Activated T-helper 2 cell treated with anti-CD3 and anti-CD28 coated beads, Interferon-gamma antibody, Interleukin-2, Interleukin-4, amounts not matched to agents 10 μg/mL and 5 μg/mL and 100 μg/mL, durations not matched to agents 14 hours and 24 hours and 36 hours (primary cell): ENCODE data around the gene NINJ2. TPM values are rescaled to one million over a fixed set of nuclear protein-coding genes. Genes with fewer than 3 reads are reported as not detected.

Experiments
- DNase-seq: peaks from one replicate; pipeline ENCODE4 v3.0.0; 2021; ENCODE audit warnings: low spot score
- H3K27ac Mint-ChIP-seq: one replicate; pipeline ENCODE4 v1.8.0; 2021; ENCODE audit warnings: mixed read lengths
- H3K27me3 Mint-ChIP-seq: one replicate; pipeline ENCODE4 v1.8.0; 2021; ENCODE audit warnings: low read depth, mixed read lengths
- H3K36me3 Mint-ChIP-seq: one replicate; pipeline ENCODE4 v1.8.0; 2021; ENCODE audit warnings: low read depth, mixed read lengths
- H3K4me1 Mint-ChIP-seq: one replicate; pipeline ENCODE4 v1.8.0; 2021; ENCODE audit warnings: low read depth, mixed read lengths
- H3K4me3 Mint-ChIP-seq: one replicate; pipeline ENCODE4 v1.8.0; 2021; ENCODE audit warnings: low read depth, mild to moderate bottlenecking, moderate library complexity, mixed read lengths
- H3K9me3 Mint-ChIP-seq: one replicate; pipeline ENCODE4 v1.8.0; 2021; ENCODE audit warnings: mixed read lengths
- intact Hi-C: fragments of 100-400 bp; cut with micrococcal nuclease; formaldehyde crosslinking; loops from one replicate; pipeline ENCODE4 v1.15.1; 2023
- total RNA-seq: library from RNA; stranded (reverse); gene quantifications from 2 replicates; pipeline ENCODE4 v1.2.3, GENCODE V29; 2022

The NINJ2 gene
- total RNA-seq, 1 donor from 2014 or later: 3.1 TPM

DNA sequence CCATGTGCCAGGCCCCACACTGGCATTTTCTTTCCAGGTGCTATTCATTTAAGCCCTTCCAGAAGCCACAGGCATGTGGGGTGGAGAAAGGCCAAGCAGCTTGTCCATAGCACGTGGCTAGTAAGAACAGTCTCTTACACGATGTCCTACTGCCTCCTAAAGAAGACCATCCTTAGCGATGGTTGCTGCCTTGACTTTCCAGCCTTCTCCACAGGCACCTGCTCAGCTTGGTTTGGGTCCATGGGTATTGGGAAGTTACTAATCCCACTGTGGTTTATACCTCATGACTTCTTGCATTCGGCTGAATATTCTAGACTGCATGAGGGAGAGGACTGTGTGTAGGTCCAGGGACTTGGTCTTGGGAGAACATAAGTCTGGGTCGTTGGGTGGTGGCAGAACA lies 49.2 kb downstream of the NINJ2 start:
- Mint-ChIP-seq H3K9me3 (no peaks in the 10 kb centered on the region), H3K4me1 (peaks cover 26% of the 10 kb centered on the region), H3K4me3 (no peak overlapping the region), H3K27me3 (no peaks in the 10 kb centered on the region), H3K36me3 (no peaks in the 10 kb centered on the region), H3K27ac (no peak overlapping the region)
- no peak for DNase-seq
- intact Hi-C loops: no loop called here

DNA sequence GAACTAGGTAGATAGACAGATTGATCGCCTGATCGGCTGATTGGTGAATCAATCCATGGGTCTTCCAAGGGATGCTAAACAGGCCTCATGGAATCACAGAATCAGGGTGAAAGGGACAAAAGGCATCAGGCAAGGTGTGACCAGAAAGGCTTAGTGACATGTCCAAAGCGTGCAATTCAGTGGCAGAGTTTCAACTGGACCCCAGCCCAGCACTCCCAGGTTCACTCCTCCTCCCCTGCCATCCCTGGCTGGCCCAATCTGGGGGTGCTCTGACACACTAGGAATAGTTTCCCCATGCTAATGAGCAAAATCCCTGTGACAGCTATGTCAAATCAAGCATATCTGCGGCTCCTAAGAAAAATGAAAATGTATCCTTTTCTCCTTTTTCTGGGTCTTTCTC lies 50.4 kb downstream of the NINJ2 start:
- intact Hi-C loops: no loop called here
- Mint-ChIP-seq H3K27me3 (no peaks in the 10 kb centered on the region), H3K4me3 (no peak overlapping the region), H3K4me1 (peaks cover 24% of the 10 kb centered on the region), H3K27ac (no peak overlapping the region), H3K9me3 (no peaks in the 10 kb centered on the region), H3K36me3 (no peaks in the 10 kb centered on the region)
- no peak for DNase-seq

DNA sequence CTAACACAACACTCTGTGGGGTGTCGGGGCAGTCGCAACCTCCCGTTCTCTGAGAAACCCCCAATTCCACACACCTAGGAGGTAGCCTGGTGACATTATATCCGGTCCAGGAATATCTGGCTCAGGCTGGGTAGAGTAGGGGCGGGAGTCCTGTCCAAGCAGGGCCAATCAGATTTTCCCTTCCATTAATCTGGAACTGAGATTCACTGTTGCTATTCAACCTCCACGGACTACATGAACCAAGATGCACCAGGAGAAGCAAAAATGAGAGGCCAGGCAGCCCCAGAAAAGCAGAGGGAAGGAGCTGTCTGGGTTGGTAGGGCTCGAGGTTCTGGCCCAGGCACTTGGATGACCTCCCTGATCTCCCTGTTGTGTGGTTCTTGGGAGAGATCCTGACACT lies 51.0 kb downstream of the NINJ2 start:
- H3K9me3 Mint-ChIP-seq: no peaks in the 10 kb centered on the region
- H3K4me3 Mint-ChIP-seq: no peak overlapping the region
- intact Hi-C loops: no loop called here
- no peak for DNase-seq
- peaks cover 30% of the 10 kb centered on the region for H3K4me1 Mint-ChIP-seq
- H3K36me3 Mint-ChIP-seq: no peaks in the 10 kb centered on the region
- no peaks in the 10 kb centered on the region for H3K27me3 Mint-ChIP-seq
- H3K27ac Mint-ChIP-seq: no peak overlapping the region

DNA sequence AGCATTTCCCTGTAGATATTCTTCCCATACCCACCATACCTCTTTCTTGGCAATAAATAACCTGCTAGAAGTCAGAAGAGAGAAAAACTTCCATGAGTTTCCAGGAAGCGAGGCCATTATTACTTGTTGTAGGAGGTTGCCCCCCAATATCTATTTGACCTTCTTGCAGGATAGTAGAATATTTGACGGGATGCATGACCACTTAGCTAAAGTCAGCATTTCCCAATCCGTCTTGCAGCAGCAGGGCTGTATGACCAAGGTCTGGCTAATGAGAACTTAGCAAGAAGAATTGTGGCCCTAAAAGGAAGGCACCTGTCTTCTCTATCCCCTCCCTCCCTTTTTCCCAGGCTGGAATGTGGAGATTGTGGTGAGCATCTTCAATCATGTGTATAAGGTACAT lies 51.5 kb downstream of the NINJ2 start:
- no peak overlapping the region for H3K4me3 Mint-ChIP-seq
- intact Hi-C loops: loop anchor here (2.0 kb wide), 2 partner anchors 31 to 199 kb away; no protein-coding TSS in a partner anchor
- H3K27me3 Mint-ChIP-seq: no peaks in the 10 kb centered on the region
- no peaks in the 10 kb centered on the region for H3K36me3 Mint-ChIP-seq
- DNase-seq: no peak
- H3K4me1 Mint-ChIP-seq: peaks cover 33% of the 10 kb centered on the region
- no peak overlapping the region for H3K27ac Mint-ChIP-seq
- H3K9me3 Mint-ChIP-seq: no peaks in the 10 kb centered on the region

DNA sequence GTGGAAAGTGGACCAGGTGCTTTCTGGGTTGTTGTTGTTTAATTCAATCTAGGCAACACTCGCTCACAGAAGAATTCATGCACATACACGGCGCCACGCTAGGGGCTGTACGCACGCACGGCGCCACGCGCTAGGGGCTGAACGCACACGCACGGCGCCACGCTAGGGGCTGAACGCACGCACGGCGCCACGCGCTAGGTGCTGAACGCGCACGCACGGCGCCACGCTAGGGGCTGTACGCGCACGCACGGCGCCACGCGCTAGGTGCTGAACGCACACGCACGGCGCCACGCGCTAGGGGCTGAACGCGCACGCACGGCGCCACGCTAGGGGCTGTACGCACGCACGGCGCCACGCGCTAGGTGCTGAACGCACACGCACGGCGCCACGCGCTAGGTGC lies 54.3 kb downstream of the NINJ2 start:
- Mint-ChIP-seq H3K4me3 (no peak overlapping the region), H3K9me3 (no peaks in the 10 kb centered on the region), H3K36me3 (no peaks in the 10 kb centered on the region), H3K27ac (no peak overlapping the region), H3K4me1 (peaks cover 28% of the 10 kb centered on the region), H3K27me3 (no peaks in the 10 kb centered on the region)
- DNase-seq: no peak
- intact Hi-C loops: no loop called here

DNA sequence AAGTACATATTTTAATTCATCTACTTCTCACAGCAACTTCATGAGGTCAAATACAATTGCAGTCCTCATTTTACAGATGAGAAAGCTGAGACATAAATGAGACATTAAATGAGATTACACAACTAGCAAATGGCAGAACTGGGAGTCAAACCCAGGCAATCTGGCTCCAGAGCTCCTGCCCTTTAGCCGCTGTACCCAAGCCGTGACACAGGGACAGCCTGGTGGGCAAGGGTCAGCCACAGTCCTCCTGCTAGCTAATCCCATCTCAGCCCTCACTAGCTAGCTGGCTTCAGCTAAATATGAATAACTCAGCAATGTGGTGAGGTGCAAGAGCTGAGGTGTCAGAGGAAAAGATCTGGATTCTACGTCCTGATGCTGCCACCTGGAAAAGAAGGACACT lies 54.8 kb downstream of the NINJ2 start:
- Mint-ChIP-seq H3K9me3 (no peaks in the 10 kb centered on the region), H3K27ac (no peak overlapping the region), H3K27me3 (no peaks in the 10 kb centered on the region), H3K4me3 (no peak overlapping the region), H3K4me1 (peaks cover 28% of the 10 kb centered on the region), H3K36me3 (no peaks in the 10 kb centered on the region)
- DNase-seq: no peak
- intact Hi-C loops: no loop called here

DNA sequence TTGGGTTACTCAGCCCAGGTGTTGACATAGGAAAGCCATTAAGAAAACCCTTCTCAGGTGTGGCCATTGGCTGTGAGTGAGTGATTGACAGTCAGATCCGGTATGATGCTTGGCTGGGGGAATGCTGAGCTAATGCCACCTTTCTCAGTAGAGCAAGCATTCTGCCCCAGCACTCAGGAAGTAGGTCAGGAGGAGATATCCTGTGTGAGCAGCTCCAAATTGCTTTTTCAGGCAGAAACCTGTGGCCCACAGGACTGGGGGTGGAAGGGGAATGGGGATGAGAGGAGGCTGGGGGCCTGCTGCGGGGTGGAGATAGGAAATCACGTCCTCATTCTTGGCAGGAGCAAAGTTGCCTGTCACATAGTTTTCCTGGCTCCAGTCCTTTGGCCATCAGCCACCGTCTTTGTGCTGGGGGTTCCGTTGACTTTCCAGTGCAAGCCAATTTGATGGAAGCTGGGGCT lies 55.7 kb downstream of the NINJ2 start:
- no peak for DNase-seq
- peak overlapping the region; percentile 18 for H3K27ac Mint-ChIP-seq
- intact Hi-C loops: no loop called here

DNA sequence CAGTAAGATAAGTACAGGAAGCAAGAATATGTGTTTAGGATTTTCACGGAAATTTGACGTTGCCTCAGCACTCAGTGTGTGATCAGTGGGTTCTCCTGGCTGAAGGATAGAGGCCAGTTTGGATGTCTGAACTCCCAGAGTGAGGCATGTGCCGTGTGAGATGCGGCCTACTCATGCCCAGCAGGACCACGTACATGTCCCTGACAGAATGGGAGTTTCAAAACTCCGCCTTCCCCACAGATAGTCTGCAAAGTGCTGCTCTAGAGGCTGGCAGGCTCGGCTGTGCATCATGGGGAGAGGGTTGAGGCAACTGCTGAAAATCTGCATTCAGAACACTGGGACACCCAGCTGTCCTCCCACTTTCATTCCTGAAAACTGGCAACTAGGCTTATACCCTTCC lies 58.3 kb downstream of the NINJ2 start:
- Mint-ChIP-seq H3K27me3 (no peaks in the 10 kb centered on the region), H3K36me3 (no peaks in the 10 kb centered on the region), H3K4me3 (no peak overlapping the region), H3K4me1 (peaks cover 17% of the 10 kb centered on the region), H3K27ac (no peak overlapping the region), H3K9me3 (no peaks in the 10 kb centered on the region)
- no peak for DNase-seq
- intact Hi-C loops: no loop called here

More for the DNA sequence above, 55.7 kb downstream of the NINJ2 start:
- Mint-ChIP-seq H3K27me3 (no peaks in the 10 kb centered on the region), H3K4me1 (peaks cover 28% of the 10 kb centered on the region), H3K4me3 (no peak overlapping the region), H3K36me3 (no peaks in the 10 kb centered on the region), H3K9me3 (no peaks in the 10 kb centered on the region)

DNA sequence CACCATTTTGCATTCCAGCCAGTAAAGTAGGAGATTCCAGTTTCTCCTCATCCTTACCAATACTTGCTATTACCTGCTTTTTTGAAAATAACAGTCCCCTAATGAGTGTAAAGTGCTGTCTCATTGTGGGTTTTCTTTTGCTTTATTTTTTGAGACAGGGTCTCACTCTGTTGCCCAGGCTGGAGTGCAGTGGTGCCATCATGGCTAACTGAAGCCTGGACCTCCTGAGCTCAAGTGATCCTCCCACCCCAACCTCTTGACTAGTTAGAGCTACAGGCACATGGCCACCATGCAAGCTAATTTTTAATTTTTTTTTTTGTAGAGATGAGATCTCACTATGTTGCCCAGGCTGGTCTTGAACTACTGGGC lies 60.6 kb downstream of the NINJ2 start:
- Mint-ChIP-seq H3K9me3 (no peaks in the 10 kb centered on the region), H3K27me3 (no peaks in the 10 kb centered on the region), H3K4me1 (peaks cover 10% of the 10 kb centered on the region), H3K4me3 (no peak overlapping the region), H3K27ac (no peak overlapping the region), H3K36me3 (no peaks in the 10 kb centered on the region)
- DNase-seq: no peak
- intact Hi-C loops: no loop called here

DNA sequence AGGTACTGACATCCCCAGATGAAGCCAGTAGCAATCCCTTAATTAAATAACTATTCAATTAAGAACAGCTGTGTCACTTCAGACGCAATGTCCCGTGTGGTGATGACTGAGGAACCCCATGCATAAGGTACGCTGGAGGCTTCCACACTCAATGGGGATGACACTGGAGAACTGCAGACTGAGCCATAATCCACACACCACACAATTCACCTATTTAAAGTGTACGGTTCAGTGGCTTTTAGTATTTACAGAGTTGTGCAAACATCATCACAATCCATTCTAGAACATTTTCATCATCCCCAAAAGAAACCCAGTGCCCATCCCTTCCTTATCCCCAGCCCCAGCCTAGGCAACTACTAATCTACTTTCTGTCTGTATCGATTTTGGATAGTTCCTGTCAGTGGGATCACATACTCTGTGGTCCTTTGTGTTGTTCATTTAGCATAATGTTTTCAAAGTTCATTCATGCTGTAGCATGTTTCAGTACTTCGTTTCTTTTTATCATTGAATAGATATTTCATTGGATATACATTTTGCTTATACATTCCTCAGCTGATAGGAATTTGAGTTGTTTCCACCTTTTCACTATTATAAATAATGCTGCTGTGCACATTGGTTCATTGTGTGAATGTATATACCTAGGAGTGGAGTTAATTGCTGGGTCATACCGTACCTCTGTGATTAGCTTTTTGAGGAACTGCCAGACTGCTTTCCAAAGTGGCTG lies 61.1 kb downstream of the NINJ2 start:
- H3K36me3 Mint-ChIP-seq: no peaks in the 10 kb centered on the region

DNA sequence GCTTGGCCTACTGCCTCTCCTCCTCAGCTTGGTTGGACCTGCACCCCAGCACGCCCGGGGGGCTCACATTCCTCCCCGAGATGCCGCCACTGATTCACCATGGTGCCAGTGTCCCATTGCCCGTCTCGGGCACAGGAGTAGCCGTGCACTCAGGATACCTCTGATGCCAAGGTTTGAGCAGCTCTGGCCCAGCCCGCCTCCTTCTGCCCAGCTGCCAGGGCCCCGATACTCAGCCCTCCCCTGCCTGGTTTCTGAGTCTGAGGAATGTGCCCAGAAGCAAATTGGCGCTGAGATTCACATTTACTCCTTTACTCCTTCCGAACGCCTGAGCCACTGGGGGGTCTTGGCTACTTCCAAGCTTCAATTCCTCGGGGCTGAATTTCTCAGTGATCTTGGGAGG lies 63.5 kb downstream of the NINJ2 start:
- Mint-ChIP-seq H3K4me1 (no peaks in the 10 kb centered on the region), H3K27ac (no peak overlapping the region), H3K9me3 (no peaks in the 10 kb centered on the region), H3K4me3 (no peak overlapping the region), H3K27me3 (no peaks in the 10 kb centered on the region), H3K36me3 (no peaks in the 10 kb centered on the region)
- intact Hi-C loops: no loop called here
- no peak for DNase-seq

More for the DNA sequence above, 61.1 kb downstream of the NINJ2 start:
- no peak overlapping the region for H3K4me3 Mint-ChIP-seq
- H3K4me1 Mint-ChIP-seq: peaks cover 5% of the 10 kb centered on the region
- no peaks in the 10 kb centered on the region for H3K27me3 Mint-ChIP-seq
- DNase-seq: no peak
- no peak overlapping the region for H3K27ac Mint-ChIP-seq
- H3K9me3 Mint-ChIP-seq: no peaks in the 10 kb centered on the region
- intact Hi-C loops: no loop called here

DNA sequence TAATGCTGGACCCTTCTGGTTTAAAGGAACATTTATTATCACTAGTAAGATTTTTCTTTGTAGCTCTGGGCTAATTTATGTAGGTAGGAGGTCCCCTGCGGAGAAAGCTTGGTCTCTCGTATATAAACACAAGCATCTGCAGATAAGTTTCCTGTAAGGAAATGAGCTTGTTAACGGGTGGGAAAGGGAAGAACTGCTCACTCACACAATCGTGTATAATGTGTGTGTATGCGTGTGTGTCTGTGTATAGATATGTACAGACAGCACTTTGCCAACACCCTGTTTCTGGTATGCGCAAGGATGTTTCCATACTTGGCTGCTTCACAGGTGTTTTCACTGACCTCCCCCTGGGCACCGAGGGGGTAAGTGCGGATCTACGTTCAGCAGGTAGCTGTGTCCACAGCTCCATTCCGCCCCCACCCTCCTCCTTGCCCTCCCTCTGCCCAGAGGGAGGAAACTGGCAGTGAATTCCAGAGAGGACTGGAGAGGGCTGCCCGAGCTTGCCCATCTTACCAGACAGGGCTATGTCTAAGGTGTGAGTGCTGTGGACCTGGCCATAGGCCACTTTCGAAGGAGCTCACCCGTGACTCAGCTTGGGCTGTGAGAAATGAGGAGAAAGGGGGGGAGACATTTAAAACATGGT lies 65.2 kb downstream of the NINJ2 start:
- Mint-ChIP-seq H3K36me3 (no peaks in the 10 kb centered on the region), H3K4me3 (no peak overlapping the region), H3K4me1 (no peaks in the 10 kb centered on the region), H3K27me3 (peaks cover 1% of the 10 kb centered on the region), H3K9me3 (no peaks in the 10 kb centered on the region), H3K27ac (no peak overlapping the region)
- intact Hi-C loops: no loop called here
- no peak for DNase-seq

DNA sequence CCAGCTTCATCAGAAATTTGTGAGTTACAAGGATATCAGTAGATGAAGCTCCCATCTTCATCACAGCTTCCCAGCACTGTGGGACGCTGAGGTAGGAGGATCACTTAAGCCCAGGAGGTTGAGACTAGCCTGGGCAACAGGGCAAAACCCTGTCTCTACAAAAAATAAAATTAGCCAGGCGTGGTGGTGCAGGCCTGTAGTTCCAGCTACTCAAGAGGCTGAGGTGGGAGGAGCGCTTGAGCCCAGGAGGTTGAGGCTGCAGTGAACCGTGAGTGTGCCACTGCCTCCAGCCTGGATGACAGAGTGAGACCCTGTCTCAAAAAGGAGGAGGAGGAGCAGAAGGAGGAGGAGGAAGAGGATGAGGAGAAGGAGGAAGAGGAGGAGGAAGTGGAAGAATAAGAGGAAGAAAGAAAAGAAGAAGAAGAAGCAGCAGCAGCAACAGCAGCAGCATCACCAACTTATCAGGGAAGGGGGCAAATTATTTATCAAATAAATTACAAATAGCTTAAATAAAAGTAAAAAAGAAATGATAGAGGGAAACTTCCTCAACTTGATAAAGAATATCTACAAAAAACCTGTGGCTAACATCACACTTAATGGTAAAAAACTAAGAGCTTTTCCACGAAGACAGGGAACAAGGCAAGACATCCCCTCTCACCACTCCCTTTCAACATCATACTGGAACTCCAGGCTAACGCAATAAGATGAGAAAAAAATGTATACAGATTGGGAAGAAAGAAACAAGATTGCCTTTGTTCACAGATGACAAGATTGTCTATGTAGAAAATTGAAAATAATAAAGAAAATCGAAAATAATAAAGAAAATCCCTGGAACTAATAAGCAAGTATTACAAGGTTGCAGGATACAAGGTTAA lies 69.6 kb downstream of the NINJ2 start:
- H3K4me1 Mint-ChIP-seq: peaks cover 4% of the 10 kb centered on the region
- peaks cover 6% of the 10 kb centered on the region for H3K27me3 Mint-ChIP-seq
- DNase-seq: no peak
- H3K36me3 Mint-ChIP-seq: no peaks in the 10 kb centered on the region
- intact Hi-C loops: no loop called here
- no peaks in the 10 kb centered on the region for H3K9me3 Mint-ChIP-seq
- no peak overlapping the region for H3K4me3 Mint-ChIP-seq
- H3K27ac Mint-ChIP-seq: no peak overlapping the region
